GM12878 (cell line): Measurements from ENCODE around the gene CADPS. TPM values are rescaled to one million over a fixed set of nuclear protein-coding genes. Genes with fewer than 3 reads are reported as not detected.

Experiments used
- ATAC-seq: fragments of 200-7000 bp; cut with Tn5 transposase; 3 replicates; pipeline ENCODE4 v1.9.1; 2020; ENCODE audit warnings: mild to moderate bottlenecking, moderate library complexity
- BruUV-seq: library from RNA; stranded (reverse); fragments of 400-500 nt; replicated peaks from 2 replicates; lab custom pipeline; 2021; lab: Mats Ljungman, UMichigan
- CTCF ChIA-PET: fragments of 300-600 bp; sonication (Branson Sonifier 250); formaldehyde crosslinking; extraction: SDS; loops from one replicate; lab custom pipeline; 2021; ENCODE audit warnings: inconsistent platforms; lab: Yijun Ruan, JAX
- POLR2A ChIA-PET: fragments of 350-600 bp; formaldehyde crosslinking; extraction: SDS; loops from one replicate; lab custom pipeline; 2021; ENCODE audit warnings: inconsistent platforms; lab: Charles Lee
- RAD21 ChIA-PET: fragments of 300-600 bp; sonication (Branson Sonifier 250); formaldehyde crosslinking; loops from one replicate; lab custom pipeline; 2023; ENCODE audit warnings: antibody characterized with exemption; ENCODE audit not compliant: unreplicated experiment; lab: Charles Lee
- SMC1A ChIA-PET: fragments of 300-600 bp; sonication (Branson Sonifier 250); formaldehyde crosslinking; loops from one replicate; lab custom pipeline; 2023; ENCODE audit not compliant: unreplicated experiment, uncharacterized antibody; lab: Charles Lee
- DNase-seq: peaks from one replicate; pipeline ENCODE4 v3.0.0-alpha.2; 2011; ENCODE audit warnings: low read depth, low spot score
- FAIRE-seq: peaks from 3 replicates; lab custom pipeline; 2011; peaks lifted over from hg19 to GRCh38; lab: Jason Lieb, UNC
- H2AFZ ChIP-seq: 2 replicates; pipeline ENCODE4 v1.6.0; 2011; ENCODE audit warnings: low read depth, low read length, control low read depth; ENCODE audit not compliant: control insufficient read depth
- H3K27ac ChIP-seq: 2 replicates; pipeline ENCODE4 v1.5.1; 2011; ENCODE audit warnings: control low read depth; ENCODE audit not compliant: control insufficient read depth, insufficient read depth
- H3K27me3 ChIP-seq, 2 experiments: replicated peaks in 1 of 2; 2 replicates each; pipeline versions ENCODE4 v1.6.0 to v1.6.1; 2011; ENCODE audit warnings: low read length in 1 of 2; ENCODE audit not compliant: control insufficient read depth in 2 of 2, insufficient read depth in 2 of 2
- H3K36me3 ChIP-seq, 2 experiments: 2 replicates each; pipeline ENCODE4 v1.5.1; 2011; ENCODE audit warnings: low read length in 1 of 2; ENCODE audit not compliant: control insufficient read depth in 2 of 2, insufficient read depth in 2 of 2
- H3K4me1 ChIP-seq: 2 replicates; pipeline ENCODE4 v1.6.1; 2011; ENCODE audit warnings: mild to moderate bottlenecking, low read length, moderate library complexity, mixed read lengths; ENCODE audit not compliant: control insufficient read depth, insufficient read depth
- H3K4me2 ChIP-seq: 2 replicates; pipeline ENCODE4 v1.6.0; 2011; ENCODE audit warnings: control low read depth; ENCODE audit not compliant: control insufficient read depth, insufficient read depth
- H3K4me3 ChIP-seq: fragments of 200-600 bp; sonication (generic); 2 replicates; pipeline ENCODE4 v1.5.1; 2016
- H3K79me2 ChIP-seq: 2 replicates; pipeline ENCODE4 v1.6.0; 2011; ENCODE audit warnings: low read length; ENCODE audit not compliant: control insufficient read depth, insufficient read depth
- H3K9ac ChIP-seq: 2 replicates; pipeline ENCODE4 v1.8.0; 2011; ENCODE audit warnings: low read length, control low read depth, mixed read lengths; ENCODE audit not compliant: control insufficient read depth, insufficient read depth
- H3K9me3 ChIP-seq: replicated peaks from 3 replicates; pipeline ENCODE4 v1.5.1; 2011; ENCODE audit warnings: mild to moderate bottlenecking, low read length; ENCODE audit not compliant: control insufficient read depth, insufficient read depth
- H4K20me1 ChIP-seq: 2 replicates; pipeline ENCODE4 v1.6.0; 2011; ENCODE audit not compliant: control insufficient read depth, insufficient read depth
- ATF7 ChIP-seq: fragments of 450-650 bp; IDR thresholded peaks from 2 replicates; pipeline ENCODE4 v1.6.1; 2016; ENCODE audit warnings: low read depth, mild to moderate bottlenecking
- ETV6 ChIP-seq, 2 experiments: fragments of 450-650 bp in 1 of 2; IDR thresholded peaks in 1 of 2; conservative IDR thresholded peaks in 1 of 2; 2 replicates each; pipeline ENCODE4 v1.6.1; 2014; ENCODE audit warnings: antibody characterized with exemption in 1 of 2, borderline replicate concordance in 1 of 2, low read depth in 1 of 2, mild to moderate bottlenecking in 1 of 2, moderate library complexity in 1 of 2
- EZH2 ChIP-seq: IDR thresholded peaks from 2 replicates; pipeline ENCODE4 v1.6.1; 2012; ENCODE audit warnings: low read depth, mild to moderate bottlenecking, control low read depth, inconsistent platforms, low read length, borderline replicate concordance; ENCODE audit not compliant: control insufficient read depth
- HDAC6 ChIP-seq: fragments of 200-600 bp; sonication (generic); IDR thresholded peaks from one replicate; pipeline ENCODE4 v1.8.0; 2017; ENCODE audit warnings: antibody characterized with exemption; ENCODE audit not compliant: unreplicated experiment
- KLF5 ChIP-seq: fragments of 450-650 bp; IDR thresholded peaks from 2 replicates; pipeline ENCODE4 v1.6.1; 2014; ENCODE audit warnings: mild to moderate bottlenecking; ENCODE audit not compliant: partially characterized antibody
- MXI1 ChIP-seq: fragments of 150-350 bp; IDR thresholded peaks from 2 replicates; pipeline ENCODE4 v1.6.1; 2011; ENCODE audit warnings: low read depth, mild to moderate bottlenecking, inconsistent platforms, low read length, improper control_type of control experiment
- MYB ChIP-seq: fragments of 150-350 bp; IDR thresholded peaks from 2 replicates; pipeline ENCODE4 v1.6.1; 2014; ENCODE audit warnings: mild to moderate bottlenecking, low read depth, low read length, borderline replicate concordance
- NR2F1 ChIP-seq: fragments of 450-650 bp; conservative IDR thresholded peaks from 2 replicates; pipeline ENCODE4 v1.6.1; 2017; ENCODE audit warnings: mild to moderate bottlenecking
- RBBP5 ChIP-seq: fragments of 200-600 bp; sonication (generic); conservative IDR thresholded peaks from 2 replicates; pipeline ENCODE4 v1.6.1; 2016
- SIN3A ChIP-seq: IDR thresholded peaks from 2 replicates; pipeline ENCODE4 v1.6.1; 2012; ENCODE audit warnings: low read depth, low read length, improper control_type of control experiment
- SMAD5 ChIP-seq: IDR thresholded peaks from 2 replicates; pipeline ENCODE4 v1.6.1; 2016; ENCODE audit warnings: antibody characterized with exemption, low read depth
- SMC3 ChIP-seq: IDR thresholded peaks from 2 replicates; pipeline ENCODE4 v1.6.1; 2011; ENCODE audit warnings: low read length, improper control_type of control experiment, borderline replicate concordance
- ZBED1 ChIP-seq: IDR thresholded peaks from 2 replicates; pipeline ENCODE4 v1.6.1; 2016; ENCODE audit warnings: borderline replicate concordance
- ZNF207 ChIP-seq: fragments of 450-650 bp; IDR thresholded peaks from 2 replicates; pipeline ENCODE4 v1.6.1; 2014; ENCODE audit warnings: antibody characterized with exemption, mild to moderate bottlenecking, borderline replicate concordance
- ZNF24 ChIP-seq: fragments of 450-650 bp; IDR thresholded peaks from 2 replicates; pipeline ENCODE4 v1.6.1; 2017; ENCODE audit warnings: antibody characterized with exemption, mild to moderate bottlenecking
- ZNF274 ChIP-seq: IDR thresholded peaks from one replicate; pipeline ENCODE4 v1.8.0; 2011; ENCODE audit not compliant: insufficient read length, insufficient read depth
- WGBS: methylation state at CpG from one replicate; pipeline ENCODE4 v1.1.6; 2016; ENCODE audit warnings: low lambda C conversion rate; ENCODE audit not compliant: insufficient replicate concordance, insufficient coverage; ENCODE audit errors: missing lambda C conversion rate; 5-methylcytosine and 5-hydroxymethylcytosine counted together
- in situ Hi-C: fragments of 300-500 bp; cut with MboI; formaldehyde crosslinking; loops from 9 replicates; pipeline ENCODE4 v1.14.3; 2018; ENCODE audit warnings: mixed read lengths
- intact Hi-C: fragments of 100-400 bp; cut with micrococcal nuclease; formaldehyde crosslinking; loops from one replicate; pipeline ENCODE4 v1.14.2; 2022; ENCODE audit not compliant: unreplicated experiment
- polyA plus RNA-seq, 11 experiments: library from polyadenylated mRNA; depleted of rRNA in 4 of 11; unstranded in 6 of 11; stranded (reverse) in 5 of 11; fragments of >200 nt; fragmentation: Nextera tagmentation in 4 of 11; fragmentation: Illumina TruSeq in 1 of 11; extraction: Ambion mirVana in 4 of 11; extraction: Trizol in 1 of 11; gene quantifications; 1 replicate in 1 of 11; 2 replicates in 10 of 11; pipeline versions ENCODE4 v1.2.1 to v1.2.3, GENCODE V29; 2011 to 2016; ENCODE audit warnings: inconsistent platforms in 2 of 11, missing spikeins in 2 of 11, low read depth in 1 of 11
- total RNA-seq, 4 experiments: library from RNA; depleted of rRNA in 3 of 4; stranded (reverse); fragments of >200 nt in 3 of 4; fragmentation: Illumina TruSeq in 1 of 4; extraction: Trizol in 1 of 4; gene quantifications; 2 replicates each; pipeline versions ENCODE4 v1.2.1 to v1.2.3, GENCODE V29; 2013 to 2021
- TF ChIP-seq, protein P1 (sequence below): IDR thresholded peaks from 2 replicates; pipeline ENCODE4 v1.6.1; 2012; ENCODE audit warnings: low read length, inconsistent platforms

Gene CADPS
- total and polyA plus RNA-seq, 10 of the 15 experiments (the other 5 are each of a cell fraction or from before 2014, with no cell fraction given) = 0.20 TPM; not detected in 9

DNA sequence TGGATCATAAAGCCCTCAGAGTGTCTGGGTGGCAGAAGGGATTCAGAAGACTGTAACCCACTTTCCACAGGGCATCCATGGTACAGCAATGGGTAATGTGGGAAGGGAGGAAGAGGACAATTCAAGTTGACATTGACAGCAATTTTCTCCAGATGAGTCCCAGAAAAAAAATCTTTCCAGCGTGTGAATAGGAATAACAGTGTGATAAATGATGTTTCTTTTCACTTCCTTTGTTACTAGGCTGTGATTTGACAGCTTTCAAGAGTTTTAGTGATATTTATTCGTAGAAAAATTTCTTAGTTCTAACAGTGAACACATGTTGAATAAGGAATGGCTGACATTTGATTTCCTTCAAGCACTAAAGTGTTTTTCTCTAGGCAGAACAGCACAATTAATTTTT lies 186.4 kb downstream of the CADPS start:
- no peak for FAIRE-seq
- no TSS peak for BruUV-seq
- intact Hi-C loops = no loop called here
- no peak for ATAC-seq
- 2% methylated on average over 2 of the region's 2 CpGs for WGBS
- DNase-seq = no peak
- RAD21 ChIA-PET = no interaction called here
- Histone ChIP-seq H3K9me3 (no peaks in the 10 kb centered on the region), H3K4me2 (no peak overlapping the region), H3K27ac (no peak overlapping the region), H3K4me1 (no peaks in the 10 kb centered on the region), H4K20me1 (no peaks in the 10 kb centered on the region), H3K36me3 (no peaks in the 10 kb centered on the region), H3K79me2 (no peaks in the 10 kb centered on the region), H3K4me3 (no peak overlapping the region), H2AFZ (no peak overlapping the region), H3K9ac (no peak overlapping the region), H3K27me3 (no peaks in the 10 kb centered on the region)
- POLR2A ChIA-PET = no interaction called here
- CTCF ChIA-PET = no interaction called here
- in situ Hi-C loops = no loop called here
- SMC1A ChIA-PET = no interaction called here
- TF ChIP-seq RBBP5 (no peak), HDAC6 (no peak), ZBED1 (no peak), SMAD5 (no peak), MXI1 (no peak), ETV6 (conservative IDR thresholded peaks at IDR 0.05 in 1 of 2, IDR thresholded peaks at IDR 0.05 in 1 of 2; ENCODE audit: borderline replicate concordance in 1 of 2, low read depth in 1 of 2) (no peak), EZH2 (no peak), ZNF274 (no peak), ZNF207 (no peak)

DNA sequence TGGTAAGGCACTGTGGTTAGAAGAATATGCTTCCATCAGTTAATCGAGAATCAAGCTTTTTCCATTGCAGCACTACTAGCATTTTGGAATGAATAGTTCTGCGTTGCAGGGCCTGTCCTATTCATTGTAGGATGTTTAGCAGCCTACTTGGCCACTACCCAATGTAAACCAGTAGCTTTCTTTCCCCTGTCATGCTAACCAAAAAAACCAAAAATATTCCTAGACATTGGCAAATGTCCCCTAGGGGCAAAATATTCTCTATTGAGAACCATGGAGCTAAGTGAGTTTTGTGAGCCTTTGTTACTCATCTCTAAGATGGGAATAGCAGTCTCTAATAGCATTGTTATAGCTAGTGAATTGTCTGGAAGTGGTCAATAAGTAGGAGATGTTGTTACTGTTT lies 187.2 kb downstream of the CADPS start:
- POLR2A ChIA-PET = no interaction called here
- Histone ChIP-seq H3K79me2 (no peaks in the 10 kb centered on the region), H3K4me3 (no peak overlapping the region), H4K20me1 (no peaks in the 10 kb centered on the region), H3K27me3 (no peaks in the 10 kb centered on the region), H2AFZ (no peak overlapping the region), H3K9me3 (no peaks in the 10 kb centered on the region), H3K4me2 (no peak overlapping the region), H3K27ac (no peak overlapping the region), H3K9ac (no peak overlapping the region), H3K36me3 (no peaks in the 10 kb centered on the region), H3K4me1 (no peaks in the 10 kb centered on the region)
- SMC1A ChIA-PET = no interaction called here
- no peak for DNase-seq
- no peak for ATAC-seq
- CTCF ChIA-PET = interaction anchor here (0.7 kb wide), 1 partner anchor 11 kb away, joined by 3 read pairs; no protein-coding TSS in a partner anchor
- intact Hi-C loops (no loop called here), in situ Hi-C loops (no loop called here)
- RAD21 ChIA-PET = no interaction called here
- FAIRE-seq = no peak
- 44% methylated on average over 2 of the region's 2 CpGs for WGBS
- no TSS peak for BruUV-seq
- TF ChIP-seq ATF7 = no peak
- TF ChIP-seq KLF5 = no peak
- TF ChIP-seq ZNF24 = no peak
- TF ChIP-seq, protein P1, sequence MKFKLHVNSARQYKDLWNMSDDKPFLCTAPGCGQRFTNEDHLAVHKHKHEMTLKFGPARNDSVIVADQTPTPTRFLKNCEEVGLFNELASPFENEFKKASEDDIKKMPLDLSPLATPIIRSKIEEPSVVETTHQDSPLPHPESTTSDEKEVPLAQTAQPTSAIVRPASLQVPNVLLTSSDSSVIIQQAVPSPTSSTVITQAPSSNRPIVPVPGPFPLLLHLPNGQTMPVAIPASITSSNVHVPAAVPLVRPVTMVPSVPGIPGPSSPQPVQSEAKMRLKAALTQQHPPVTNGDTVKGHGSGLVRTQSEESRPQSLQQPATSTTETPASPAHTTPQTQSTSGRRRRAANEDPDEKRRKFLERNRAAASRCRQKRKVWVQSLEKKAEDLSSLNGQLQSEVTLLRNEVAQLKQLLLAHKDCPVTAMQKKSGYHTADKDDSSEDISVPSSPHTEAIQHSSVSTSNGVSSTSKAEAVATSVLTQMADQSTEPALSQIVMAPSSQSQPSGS = no peak
- no peak for TF ChIP-seq NR2F1
- no peak for TF ChIP-seq MYB
- no peak for TF ChIP-seq SIN3A
- no peak for TF ChIP-seq SMAD5
- TF ChIP-seq SMC3 = no peak
